Hematopoietic multipotent progenitor cell treated with erythropoietin and hydrocortisone succinate and interleukin-3 and kit ligand, for 15 days (in vitro differentiated cells): ENCODE data around the gene FAM89B.

Experiments used
- DNase-seq: peaks from one replicate; pipeline ENCODE4 v3.0.0-alpha.2; 2015; ENCODE audit warnings: low spot score

The FAM89B gene

DNA sequence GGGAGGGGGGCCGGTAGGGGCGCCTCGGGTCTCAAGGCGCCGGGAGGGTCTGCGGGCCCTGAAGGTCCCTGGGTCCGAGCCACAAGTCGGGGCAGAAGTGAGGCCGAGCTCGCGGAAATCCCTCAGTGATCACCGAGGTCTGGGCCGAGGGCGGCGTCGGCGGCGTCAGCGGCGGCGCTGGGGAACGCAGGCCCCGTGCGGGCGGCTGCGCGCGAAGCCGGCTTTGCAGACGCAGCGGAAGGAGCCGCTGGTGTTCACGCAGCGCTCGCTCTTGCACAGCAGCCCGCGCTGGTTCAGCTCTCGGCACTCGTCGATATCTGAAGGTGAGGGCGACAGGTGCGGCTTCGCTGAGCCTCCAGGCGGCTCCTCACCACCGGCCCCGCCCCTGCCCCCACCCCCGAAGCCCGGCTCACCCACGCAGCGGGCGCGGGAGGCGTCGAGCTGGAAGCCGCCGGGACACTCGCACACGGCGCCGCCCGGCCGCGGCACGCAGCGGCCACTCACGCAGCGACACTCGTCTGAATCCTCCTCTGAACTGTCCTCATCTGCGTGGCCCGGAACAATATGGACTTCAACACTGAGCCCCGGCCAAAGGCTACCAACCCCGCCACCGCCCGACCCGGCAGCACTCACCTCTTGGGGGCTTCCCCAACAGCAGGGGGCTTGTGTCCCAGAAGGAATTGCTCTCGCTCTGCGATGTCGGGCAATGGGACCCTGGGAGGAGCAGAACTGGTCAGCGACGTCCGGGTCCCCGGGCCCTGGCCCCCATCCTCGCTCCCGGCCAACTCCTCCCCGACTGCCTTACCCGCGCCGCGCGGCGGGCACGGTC is 33.2 kb upstream of the FAM89B start:
- DNase-seq: no peak

DNA sequence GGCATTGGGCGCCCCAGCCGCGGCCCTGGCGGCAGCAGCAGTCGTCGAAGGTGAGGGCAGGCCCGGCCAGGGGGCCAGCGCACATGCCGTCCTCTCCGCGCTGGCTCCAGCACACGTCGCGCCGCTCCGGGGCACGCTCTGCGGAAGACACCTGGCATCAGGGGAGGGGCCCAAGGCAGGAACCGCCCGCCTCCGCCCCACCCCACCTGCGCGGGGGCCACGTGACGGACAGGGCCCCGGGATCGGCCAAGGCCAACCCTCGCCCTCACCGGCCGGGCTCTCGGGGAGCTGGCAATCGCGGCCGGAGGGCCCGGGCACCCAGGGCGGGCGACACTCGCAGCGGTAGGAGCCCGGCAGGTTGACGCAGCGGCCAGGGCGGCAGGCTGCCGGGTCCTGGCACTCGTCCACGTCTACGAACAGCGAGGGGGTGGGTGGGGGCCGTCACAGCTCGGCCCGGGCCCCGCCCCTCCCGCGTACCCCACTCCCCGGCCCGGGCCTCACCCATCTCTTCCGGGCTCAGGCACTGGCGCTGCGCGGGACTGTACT is 32.5 kb upstream of the FAM89B start:
- DNase-seq: no peak

DNA sequence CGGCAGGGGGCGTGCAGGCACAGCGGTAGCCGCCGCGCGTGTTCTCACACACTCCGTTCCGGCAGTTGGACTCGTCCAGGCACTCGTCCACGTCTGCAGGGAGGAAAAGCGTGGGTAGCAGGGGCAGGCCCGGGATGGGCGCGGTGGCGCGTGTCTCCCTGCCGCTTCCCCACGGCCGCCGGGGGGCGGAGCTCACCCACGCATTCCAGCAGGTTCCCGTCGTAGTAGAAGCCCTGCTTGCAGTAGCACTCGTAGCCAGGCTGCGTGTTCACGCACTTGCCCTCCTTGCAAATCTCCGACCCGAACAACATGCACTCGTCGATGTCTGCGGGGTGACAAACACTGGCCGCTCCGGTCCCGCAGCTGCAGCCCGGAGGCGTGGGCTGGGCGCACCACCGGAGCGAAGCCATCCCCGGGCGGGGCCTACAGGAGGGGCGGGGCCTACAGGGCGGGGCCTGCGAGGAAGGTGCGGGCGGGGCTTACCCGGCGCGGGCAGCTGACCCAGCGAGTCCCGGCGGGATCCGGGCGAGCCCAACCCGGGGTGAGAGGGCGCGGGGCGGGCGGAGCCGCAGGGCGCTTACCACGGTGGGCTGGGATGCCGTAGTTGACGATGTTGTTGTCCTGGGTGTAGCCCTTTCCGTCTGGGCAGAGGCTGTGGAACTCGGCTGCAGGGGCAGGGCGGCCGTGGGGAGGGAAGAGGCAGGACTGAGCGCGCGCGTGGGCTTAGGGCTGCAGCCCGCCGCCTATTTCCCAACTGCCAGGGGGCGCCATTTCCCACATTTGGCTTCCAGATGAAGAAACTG is 31.8 kb upstream of the FAM89B start:
- DNase-seq: peak; percentile 91

DNA sequence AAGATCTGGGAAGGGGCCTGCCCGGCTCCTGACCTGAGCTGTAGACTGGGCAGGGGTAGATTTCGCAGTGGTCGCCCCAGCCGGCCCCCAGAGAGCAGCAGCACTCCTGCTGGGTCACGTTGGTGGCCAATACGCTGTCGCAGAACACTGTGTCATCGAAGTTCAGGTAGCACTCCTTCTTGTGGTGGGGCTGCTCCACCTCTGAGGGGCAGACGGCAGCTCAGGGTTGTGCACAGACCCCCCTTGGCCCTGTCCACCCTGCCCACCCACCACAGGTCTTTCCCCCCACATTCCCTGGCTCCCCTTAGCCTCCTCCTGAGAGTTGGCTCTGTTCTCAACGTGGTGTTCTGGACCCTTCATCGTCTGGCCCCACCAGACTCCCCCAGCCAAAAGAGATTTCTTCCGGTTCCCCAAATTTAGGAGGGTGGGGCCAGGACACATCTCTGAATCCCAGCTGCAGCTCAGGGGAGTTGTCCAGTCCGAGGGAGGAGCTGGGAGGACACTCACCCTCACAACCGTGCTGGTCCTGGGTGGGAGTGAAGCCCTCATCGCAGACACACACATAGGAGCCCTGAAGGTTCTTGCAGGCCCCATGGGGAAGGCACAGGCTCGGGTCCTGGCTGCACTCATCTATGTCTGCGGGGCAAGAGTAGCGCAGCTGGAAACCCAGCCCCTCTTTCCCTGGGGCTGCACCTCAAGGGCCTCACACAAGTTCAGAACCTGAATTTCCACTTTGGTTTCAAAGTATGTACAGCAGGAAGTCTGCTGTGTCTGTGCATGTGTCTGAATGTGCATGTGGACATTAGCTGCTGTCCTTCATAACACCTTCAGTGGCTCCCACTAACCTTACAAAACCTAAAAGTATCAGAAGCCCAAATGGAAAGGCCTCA is 31.0 kb upstream of the FAM89B start:
- no peak for DNase-seq

DNA sequence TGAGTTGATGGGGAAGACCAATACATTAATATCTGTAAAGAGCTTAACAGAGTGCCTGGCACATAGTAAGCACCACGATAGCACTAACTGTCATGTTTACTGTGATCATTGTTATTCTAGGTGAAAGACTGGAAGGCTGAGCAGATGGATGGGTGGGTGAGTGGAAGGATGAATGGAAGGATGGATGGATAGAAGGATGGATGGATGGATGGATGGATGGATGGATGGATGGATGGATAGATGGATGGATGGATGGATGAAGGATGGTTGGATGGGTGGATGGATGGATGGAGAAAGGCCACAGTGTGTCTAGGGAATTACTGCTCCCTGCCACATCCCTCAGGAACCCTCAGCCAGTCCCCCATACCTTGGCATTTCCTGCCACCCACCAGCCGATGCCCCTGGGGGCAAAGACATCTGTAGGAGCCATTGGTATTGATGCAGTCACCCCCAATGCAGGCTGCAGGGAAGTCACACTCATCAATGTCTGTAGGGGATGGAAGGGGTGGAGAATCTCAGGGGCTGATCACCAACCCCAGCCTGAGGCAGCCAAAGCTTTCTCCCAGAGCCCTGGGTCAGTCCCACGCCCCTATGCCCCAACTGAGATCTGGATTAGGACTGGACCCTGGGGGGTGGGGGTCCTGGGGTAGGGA is 29.5 kb upstream of the FAM89B start:
- DNase-seq: no peak

DNA sequence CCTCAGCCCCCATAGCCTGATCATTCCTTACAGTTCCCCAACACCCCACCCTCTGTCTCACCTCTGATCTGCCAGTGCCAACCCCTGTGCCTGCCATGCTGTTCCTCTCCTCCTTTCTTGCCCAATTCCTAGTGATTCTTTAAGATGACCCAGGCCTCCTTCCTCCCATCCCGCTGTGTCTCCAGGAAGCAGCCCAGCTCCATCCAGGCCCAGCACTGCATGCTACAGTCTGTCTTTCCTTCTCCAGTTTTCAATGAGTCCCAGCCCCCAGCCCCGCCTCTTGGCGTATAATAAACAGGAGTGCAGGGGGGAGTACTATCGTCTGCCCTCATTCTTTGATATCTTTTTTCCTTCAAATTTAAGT is 26.5 kb upstream of the FAM89B start:
- no peak for DNase-seq

DNA sequence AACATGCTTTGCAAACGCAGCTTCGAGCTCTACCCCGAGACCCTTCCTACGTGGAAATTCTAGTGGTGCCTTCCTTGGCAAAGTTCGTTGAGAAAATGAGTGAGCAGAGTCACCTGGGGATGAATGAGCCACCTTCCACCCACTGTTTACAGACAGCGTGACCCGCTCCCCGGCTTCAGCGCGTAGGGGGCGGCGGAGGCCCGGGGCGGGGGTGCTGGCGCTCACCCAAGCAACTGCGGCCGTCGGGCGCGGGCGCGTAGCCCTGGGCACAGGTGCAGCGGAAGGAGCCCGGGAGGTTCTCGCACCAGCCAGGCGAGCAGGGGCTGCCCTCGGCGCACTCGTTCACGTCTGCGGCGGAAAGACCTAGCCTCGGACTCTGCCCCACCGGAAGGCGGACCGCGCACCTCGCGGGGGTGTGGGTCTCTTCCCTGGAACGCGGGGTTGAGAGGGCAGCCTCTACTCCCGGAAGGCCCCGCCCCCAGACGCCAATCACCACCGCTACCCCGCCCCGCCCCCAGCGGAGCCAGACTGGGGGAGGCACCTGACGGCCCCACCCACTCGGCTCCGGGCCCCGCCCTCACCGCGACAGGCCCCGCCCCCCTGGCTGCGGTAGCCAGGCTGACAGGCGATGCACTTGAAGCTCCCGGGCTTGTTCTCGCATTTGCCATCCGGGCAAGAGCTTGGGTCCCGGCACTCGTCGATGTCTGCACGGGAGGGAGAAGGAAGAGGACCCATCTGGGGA is 25.9 kb upstream of the FAM89B start:
- DNase-seq: peak; percentile 94

DNA sequence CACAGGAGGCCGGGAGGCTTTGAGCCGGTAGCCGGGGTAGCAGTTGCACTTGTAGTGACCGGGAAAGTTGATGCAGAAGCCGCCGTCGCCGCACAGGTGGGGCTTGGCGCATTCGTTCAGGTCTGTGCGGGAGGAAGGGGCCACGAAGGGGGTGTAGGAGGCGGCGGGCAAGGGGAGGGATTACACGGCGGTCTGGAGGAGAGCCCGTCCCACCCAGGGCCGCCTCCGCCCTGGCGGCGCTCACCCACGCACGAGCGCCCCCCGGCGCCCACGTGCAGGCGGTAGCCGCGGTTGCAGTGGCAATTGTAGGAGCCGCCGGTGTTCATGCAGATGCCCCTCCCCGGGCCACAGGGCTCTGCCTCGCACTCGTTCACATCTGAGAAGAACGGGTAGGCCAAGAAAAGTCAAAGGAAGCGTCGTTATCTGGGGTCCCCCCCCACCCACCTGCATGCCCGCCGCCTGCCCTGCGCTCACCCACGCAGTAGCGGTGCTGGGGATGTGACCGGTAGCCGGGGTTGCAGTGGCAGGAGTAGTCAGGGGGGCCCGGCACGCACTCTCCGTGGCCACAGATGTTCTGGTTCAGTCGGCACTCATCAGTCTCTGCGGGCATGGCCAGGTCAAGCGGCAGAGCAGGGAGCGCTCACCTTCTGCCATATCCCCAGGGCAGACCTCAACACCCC is 24.8 kb upstream of the FAM89B start:
- DNase-seq: no peak

DNA sequence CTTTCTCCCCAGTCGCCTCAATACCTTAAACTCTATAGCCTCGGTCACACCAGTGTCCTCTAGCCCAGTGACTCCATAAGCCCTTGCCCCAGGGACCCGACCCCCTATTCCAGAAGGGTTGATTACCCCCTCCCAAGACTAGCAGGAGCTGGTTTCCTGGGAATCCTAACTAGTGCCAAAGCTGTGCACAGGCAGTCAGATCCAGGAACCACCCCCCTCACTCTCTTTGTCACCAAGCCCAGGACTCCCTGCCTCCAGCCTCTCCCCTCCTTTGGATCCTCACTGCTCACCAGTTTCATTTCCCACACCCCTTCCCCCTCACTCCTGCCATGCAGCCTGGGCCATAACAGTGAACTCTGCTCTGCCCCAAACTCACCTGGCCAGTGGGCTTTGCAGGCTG is 23.9 kb upstream of the FAM89B start:
- DNase-seq: no peak

DNA sequence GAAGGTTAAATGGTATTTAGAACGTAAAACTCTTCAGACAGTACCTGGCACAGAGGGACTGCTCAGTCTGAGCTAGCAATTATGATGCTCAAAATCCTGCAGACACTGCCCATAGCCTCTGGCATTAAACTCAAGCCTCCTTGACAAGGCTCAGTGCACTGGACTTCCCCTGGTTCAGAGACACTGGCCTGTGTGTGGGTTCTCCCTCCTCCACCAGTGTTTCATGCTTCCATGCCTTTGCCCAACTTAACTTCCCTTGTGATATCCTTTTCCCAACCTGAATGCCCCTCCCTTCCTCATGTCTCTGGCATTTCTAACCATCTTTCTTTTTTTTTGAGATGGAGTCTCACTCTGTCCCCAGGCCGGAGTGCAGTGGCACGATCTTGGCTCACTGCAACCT is 23.2 kb upstream of the FAM89B start:
- no peak for DNase-seq

DNA sequence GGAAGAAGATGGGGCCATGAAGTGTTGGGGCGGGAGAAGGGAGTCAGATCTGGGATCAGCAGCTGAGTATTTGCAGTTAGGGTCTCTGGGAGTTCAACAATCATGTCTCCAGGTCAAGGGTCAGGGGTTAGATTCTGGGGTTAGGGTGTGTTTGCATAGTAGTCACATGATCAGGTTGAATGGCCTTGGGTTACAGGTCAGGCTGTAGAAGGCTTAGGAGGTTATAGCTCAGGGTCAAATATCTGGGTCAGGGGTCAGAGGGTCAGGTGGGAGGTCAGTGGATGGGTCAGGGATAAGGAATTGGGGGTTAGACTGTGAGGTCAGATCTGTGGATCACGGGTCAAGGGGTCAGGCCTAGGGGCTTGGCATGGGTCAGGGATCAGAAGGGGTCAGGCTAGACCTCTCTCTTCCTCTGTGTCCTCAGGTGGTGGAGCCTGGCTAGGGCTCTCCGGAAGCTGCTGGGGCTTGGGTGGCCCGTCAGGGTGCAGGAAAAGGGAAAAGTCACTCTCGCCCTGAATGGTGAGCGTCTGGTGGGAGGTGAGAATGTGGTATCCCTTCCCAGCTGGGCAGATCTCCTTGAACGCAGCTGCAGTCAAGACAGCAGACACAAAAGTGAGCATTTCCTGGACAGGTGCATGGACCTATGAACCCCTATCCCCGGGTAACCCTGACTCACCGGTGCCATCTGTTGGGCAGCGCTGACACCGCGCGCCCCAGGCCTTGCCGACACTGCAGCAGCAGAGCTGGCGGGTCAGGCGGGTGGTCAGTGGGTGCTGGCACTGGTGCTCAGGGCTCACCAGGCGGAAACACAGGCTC is 20.6 kb upstream of the FAM89B start:
- peak; percentile 68 for DNase-seq

DNA sequence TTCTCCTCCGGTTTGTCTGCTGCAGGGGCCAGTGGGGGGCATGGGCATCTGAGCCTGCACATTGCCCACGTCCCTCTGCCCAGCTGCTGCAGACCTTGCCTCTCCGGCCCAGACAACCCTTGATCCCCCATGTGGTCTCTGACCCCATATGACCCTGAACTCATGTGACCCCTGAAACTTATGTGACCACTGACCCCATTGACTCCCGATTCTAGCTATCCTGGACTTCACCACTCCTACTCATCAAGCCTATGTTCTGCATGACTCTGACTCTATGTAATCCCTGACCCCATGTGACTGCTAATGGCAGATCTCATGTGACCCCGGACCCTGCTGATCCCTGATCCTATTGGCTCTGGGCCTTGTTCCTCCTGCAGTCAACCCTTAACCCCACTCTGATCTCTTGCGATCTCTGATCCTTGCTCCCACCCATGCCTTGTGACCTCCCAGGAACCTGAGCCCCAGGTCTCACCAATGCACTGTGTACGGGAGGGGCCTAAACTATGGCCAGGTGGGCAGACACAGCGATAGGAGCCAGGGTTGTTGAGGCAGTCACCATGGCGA is 19.9 kb upstream of the FAM89B start:
- DNase-seq: no peak

DNA sequence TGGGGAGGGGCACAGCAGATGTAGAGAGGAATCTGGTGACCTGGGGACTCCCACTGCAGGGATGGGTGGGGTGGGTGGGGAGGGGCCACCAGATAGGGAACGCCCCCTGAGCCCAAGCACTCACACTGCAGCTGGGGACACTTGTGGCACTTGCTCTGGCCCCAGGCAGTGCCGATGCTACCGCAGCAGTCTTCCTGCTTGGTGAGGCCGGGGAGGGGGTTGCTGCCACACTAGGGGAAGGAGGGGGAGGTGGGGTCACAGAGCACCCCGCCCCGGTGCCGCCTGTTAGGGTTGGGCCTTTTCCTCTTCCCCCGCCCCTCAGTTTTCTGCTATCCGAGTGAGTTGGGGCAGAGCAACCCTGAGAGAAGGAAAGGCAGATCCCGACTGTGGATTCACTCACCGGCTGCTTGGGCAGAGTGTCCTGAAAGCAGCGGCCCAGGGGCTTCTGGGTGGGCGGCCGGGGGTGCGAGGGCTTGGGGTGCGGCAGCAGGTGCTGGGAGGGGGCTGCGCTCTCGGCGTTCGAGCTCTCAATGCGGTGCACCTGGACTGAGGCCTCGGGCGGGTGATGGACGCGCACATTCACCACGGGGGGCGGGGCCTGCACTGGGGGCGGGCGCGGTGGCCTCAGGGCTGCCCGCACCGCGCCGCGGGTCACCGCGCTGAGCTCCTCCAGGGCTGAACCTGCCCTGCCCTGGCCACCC is 18.9 kb upstream of the FAM89B start:
- peak; percentile 55 for DNase-seq

DNA sequence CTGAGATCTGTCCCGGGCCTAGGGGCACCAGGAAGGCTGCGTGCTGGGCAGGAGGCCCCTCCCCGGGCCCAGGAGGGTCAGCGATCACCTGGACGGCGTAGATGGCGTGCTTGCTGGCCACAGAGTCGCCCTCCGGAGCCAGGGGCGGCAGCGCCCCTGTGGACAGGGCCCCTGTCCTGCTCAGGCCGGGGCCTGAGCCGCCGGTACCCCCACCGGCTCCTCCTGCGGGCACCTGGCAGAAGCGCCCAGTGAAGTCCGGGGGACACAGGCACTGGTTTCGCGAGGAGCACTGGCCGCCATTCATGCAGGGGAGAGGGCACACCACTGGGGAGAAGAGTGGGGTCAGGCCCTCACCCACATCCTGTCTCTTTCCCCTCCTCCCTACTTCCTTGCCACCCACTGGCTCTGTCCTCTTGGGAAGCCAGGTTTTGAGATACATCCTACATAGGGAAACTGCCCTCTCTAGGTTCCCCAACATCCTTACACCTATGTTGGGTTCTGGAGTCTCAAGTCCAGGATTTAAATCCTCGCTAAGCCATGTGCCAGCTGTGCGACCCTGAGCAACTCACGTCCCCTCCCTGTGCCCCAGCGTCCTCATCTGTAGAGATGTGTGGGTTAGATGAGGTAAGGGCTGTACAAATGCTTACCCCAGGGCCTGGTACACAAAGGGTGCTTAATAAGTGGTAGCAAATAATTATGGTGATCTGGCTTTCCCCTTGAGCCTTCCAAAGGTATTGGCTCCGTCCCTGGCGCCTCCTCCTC is 18.1 kb upstream of the FAM89B start:
- no peak for DNase-seq

DNA sequence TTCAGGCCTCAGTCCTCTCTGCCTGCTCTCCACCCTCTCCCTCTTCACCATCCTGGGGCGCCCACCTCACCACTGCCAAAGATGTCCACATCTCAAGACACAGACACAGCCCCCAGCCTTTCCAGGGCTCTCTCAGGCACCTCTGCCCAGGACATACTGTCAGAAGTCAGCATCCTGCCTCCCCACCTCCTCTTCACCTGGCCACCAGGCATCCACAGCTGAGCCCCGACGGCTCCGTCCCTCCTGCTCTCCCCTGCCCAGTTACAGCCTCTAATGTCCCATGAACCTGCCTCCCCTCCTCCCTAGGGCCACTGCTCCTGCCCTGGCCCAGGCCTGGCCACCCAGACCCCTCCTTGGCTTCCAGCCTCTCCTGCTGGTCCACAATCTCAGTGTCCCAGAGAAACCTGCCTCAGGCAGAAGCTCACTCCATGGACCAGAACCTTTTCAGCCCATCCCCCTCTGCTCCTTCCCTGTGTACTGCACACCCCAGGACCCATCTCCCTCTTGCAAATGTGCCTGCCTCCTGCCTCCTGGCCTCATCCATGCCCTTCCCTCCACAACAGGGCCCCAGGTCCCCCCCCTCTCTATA is 17.4 kb upstream of the FAM89B start:
- DNase-seq: no peak

DNA sequence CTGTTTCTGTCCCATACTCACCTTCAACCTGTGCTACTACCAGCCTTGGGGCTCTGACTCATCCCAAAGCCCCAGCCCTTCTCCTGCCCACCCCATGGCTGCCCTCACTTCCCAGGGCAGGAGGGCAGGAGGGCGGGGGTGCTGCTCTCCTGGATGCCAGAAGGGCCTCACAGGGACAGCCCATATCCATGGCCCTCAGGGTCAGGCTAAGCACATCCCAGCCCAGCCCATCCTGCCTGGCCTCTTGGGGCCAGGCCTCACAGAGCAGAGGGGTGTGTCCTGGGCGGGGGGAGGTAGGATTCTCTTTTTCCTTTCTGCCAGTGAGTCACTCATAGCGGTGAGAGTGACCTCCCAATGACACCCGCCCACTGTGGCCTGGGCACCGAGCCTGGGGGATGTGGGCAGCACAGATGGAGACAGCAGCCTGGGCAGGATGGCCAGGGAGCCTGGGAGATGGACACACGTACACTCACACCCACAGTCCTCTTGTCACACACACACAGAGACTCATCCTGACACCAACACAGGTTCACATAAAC is 16.6 kb upstream of the FAM89B start:
- DNase-seq: no peak
